ENCODE data around the gene RAI1.

Gene RAI1

DNA sequence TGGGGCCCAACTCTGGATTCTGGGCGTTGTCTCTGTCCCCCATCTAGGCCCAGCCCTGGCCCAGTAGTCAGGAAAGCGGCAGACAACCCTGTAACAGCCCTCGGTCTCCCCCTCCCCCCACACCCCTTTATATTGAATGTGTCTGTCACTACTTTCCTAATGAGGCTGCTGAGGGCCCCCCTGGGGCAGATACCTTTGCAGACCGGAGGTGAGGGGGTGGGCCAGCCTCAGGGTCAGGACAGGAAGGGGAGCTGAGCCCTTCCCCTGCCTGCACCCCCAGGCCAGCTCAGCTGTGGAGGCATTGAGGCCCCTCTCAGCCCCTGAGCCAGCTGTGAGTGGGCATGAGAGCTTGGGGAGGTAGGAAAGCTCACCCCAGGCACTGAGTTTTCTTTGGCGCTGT lies 17.1 kb downstream of the RAI1 start:
- DNase-seq (ENCODE audit: low spot score), result no peak

DNA sequence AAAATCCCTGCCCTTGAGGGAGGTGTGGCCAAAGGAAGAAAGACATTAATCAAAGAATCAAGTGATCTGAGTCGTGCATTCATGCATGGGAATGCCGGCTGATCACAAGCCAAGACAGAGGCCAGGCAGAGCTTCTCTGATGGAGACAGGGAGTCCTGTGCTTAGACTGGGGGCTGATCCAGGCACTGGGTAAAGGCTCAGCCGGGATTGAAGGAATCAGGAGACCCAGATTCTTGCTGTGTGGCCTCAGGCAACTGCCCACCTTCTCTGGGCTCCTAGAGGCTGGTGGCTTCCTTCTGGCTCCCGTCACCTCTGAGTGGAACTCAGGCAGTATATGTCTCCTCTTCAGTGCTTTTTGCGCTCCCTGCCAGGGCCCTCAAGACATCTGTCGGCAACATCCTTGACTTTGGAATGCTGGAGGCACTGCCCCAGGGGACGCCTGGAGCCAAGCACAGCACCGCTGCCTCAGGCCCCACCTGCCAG lies 17.7 kb downstream of the RAI1 start:
- DNase-seq (ENCODE audit: low spot score), result peak; percentile 52

DNA sequence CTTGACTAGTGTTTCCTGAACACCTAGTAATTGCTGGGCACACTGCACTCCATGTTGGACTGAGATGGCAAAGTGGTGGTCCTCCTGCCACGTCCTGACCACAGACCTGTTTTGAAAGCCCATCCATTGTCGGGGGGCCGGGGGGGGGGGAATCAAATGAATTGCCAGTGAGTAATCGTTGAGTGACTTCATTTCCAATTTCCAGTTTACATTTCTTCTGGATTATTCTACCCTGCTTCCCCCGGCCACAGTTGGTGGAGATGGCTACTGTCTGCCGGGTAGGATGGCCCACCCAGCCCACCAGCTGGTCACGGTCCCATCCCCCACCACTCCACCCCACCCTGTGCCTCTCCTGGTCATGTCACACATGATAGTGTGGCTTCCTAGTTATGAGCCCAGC lies 18.2 kb downstream of the RAI1 start:
- no peak for DNase-seq (ENCODE audit: low spot score)

DNA sequence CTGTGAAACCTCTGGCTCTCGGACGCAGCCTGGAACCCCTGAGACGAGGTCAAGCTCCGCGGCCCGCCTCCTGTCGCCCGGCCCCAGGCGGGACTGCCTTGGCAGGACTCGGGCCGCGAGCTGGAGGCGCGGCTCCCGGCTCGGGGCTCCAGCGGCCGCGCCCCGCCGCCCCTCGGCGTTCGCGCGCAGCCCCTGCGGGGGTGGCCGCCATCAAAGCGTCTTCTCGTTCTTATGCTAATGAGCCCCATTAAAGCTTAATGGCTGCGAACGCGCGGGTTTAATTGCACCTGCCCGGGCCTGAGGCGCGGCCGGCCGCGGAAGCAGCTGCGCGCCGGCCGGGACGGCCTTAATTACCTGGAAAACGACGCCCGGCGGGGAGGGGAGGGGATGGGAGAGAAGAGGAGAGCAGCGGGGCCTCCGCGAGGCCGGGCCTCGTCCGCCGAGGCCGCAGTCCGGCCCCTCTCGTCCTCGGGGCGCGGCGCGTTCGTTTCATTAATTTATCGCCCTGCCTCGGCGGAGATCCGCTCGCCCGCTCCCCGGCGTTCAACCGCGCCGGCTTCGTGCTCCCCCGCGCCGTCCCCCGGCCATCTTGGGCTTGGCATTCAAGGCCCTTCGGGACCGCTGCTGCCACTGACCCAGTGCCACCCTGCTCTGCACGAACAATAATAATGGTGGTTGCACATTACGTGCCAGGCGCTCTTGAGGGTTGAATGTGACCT lies 19.2 kb downstream of the RAI1 start:
- DNase-seq (ENCODE audit: low spot score), result no peak

DNA sequence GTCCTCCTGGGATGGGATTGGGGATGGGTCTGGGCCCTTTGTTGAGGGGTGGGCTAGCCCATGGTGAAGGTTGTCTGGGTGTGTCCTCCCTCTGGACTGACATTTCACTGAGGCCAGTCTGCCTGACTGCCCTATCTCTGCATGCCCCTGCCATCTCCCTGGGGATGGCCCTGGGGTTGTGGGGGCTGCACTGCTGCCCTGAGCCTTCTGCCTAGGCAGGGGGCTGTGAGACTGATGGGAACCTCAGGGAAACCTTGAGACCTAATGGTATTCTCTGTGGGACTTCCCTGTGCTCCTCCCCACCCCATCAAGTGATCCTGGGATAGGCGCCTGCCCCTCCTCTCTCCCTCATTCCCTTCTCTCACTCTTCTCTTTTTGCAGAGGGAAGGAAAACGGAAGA lies 19.9 kb downstream of the RAI1 start:
- no peak for DNase-seq (ENCODE audit: low spot score)

DNA sequence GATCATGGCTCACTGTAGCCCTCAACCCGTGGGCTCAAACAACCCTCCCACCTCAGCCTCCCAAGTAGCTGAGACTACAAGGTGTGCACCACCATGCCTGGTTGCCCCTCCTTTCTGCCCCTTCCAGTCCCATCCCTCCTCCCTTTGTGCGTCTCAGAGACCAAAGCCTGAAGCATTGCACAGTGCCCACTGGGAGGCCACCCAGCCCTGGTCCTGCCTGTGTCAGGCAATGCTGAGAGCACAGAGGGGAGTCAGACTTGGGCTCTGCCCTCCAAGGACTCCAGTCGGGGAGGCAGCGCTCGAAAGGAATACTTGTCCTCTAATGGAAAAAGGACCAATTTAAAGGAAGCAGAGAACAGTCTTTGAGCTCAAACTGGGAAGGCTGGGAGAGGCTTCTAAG lies 20.4 kb downstream of the RAI1 start:
- no peak for DNase-seq (ENCODE audit: low spot score)

DNA sequence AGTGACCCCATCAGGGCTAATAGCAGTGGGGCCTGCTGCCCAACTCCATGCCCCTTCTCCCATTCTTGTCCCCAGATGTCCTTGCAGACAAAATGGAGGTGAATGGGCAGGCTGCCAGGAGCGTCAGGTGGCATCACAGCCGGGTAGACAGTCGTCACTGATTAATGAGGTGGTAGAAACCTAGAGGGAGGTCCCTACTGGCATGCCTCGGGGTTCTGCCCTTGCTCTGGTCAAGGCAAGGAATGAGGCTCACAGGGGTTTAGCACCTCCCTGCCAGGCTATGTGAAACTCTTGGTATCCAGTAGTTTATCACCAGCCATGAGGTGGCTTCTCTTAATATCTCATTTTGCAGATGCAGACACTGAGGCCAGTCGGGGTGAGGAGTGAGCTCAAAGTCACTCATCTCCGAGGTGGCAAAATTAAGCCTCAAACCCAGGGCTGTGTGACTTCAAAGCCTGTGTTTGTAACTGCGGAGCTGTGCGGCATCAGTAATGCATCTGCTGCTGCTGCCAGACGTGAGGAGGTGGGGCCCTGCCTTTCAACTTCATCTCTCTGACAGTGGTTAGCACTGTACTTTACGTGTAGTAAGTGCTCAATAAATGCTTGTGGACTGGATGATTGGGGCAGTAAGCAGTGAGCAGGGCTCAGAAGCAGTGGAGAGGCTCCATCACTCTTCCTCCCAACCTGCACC lies 21.3 kb downstream of the RAI1 start:
- no peak for DNase-seq (ENCODE audit: low spot score)

DNA sequence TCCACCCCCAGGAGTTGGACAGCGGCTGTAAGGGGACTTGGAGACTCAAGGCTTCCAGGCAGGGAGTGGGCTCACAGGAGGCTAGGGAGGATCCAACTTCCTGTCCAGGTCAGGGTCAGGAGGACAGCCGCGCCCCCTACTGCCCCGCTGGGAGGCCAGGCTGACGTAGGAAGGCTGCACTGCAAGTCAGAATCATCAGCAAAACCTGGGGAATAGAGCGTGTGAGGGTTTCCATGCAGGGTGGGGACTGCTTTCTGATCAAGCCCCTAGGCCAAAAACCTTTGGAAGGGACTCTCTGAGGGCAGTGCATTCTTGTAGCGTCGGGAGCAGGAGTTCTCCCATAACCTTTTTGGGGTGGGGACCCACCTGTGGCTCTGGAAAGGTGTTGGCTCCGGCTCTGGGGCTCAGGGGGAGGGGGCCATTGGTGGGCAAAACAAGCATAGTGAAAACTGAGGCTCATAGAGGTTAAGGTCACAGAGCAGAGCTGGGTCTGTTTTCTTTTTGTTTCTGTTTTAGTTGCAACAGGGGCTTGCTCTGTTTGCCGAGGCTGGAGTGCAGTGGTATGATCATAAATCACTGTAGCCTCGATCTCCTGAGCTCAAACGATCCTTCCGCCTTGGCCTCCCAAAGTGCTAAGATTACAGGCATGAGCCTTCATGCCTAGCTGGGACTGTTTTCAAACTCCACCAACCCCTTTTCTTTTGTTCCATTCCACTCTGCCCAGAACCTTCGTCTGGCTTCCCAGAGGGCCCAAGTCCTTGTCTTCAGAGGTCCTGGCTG lies 22.1 kb downstream of the RAI1 start:
- no peak for DNase-seq (ENCODE audit: low spot score)

DNA sequence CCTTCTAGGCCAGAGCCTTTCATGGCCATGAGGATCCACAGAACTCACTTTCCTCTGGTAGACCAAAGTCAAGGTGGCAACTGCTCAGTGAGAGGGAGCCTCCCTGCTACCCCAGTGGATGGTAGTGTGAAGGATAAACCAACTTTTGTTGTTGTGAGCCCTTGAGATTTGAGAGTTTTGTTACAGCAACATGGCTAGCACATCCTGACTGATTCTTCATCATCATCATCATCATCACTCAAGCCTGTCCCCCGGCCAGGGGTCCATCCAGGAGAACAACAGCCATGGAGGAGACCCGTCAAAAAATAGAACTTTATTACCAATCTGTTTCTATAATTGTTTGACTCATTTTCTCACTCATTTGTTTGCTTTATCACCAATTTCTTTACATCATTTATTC lies 23.7 kb downstream of the RAI1 start:
- DNase-seq (ENCODE audit: low spot score), result no peak

DNA sequence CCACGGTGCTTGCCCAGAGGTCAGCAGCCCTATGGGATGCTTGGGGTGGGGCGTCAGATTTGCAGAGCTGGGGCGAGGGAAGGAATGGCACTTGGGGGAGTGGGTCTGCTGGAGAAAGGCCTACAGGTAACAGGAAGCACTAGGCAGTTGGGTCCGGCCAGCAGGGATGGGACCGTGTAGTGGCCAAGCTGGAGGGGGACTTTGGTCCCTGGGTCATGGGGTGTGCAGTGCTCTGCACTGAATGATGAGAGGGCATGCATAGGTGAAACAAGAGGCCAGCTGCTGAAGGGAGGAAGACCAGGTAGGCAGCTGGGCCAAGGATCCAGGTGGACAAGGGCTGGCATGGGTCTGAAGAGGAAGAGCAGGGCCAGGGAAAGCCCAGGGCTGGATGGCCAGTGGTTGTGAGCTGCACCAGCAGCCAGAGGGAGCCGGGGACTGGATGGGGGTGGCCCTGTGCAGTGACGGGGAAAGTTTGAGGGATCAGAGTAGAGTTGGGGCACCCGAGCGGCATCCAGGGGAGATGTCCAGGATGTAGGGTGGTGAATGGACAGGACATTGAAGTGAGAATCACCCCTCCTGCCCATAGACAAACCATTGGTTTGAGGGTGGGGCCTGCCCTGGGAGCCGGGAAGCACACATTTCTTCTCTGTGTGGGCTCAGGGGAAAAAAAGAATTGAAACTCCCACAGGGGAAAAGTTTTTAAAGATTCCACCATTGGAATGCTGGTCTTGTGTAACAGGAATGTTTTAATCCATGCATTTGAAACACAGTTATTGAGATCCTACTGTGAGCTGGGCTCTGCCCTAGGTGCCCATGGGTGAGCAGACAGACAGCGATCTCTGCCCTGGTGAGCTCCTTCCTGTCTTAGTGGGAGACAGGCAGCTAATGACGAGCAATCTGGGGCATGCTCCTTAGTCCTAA lies 25.1 kb downstream of the RAI1 start:
- peak; percentile 61 for DNase-seq (ENCODE audit: low spot score)

DNA sequence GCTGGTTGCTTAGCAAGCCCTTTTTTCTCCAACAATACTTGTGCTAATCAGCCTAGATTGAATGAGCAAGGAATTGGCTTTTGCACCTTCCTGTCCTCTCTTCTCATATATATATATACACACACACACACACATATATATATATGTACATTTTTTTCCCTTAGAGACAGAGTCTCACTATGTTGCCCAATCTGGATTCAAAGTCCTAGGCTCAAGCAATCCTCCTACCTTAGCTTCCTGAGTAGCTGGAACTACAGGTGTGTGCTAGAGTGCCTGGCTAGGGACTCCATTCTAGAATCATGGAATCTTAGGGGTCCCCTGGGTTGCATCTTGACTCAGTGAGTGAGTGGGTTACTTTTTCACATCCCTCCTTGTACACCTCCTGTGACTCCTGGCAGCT lies 27.0 kb downstream of the RAI1 start:
- no peak for DNase-seq (ENCODE audit: low spot score)

DNA sequence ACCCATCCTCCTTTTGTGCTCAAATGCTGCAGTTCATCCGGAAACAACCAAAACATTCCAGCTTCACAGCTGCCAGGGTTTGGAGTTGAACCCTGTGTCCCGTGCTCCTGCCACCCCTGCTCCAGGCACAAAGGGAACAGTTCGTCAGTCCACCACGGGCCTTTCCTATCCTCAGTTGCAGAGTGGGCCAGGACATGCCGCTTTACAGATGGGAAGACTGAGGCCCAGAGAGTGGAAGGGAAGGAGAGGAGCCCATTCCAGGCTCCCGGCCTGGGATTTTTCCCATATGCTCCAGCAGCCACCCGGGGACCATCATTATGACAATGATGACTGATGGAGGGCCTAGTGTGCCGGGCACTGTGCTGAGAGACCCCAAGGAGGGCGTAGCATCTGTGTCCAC lies 27.6 kb downstream of the RAI1 start:
- no peak for DNase-seq (ENCODE audit: low spot score)

DNA sequence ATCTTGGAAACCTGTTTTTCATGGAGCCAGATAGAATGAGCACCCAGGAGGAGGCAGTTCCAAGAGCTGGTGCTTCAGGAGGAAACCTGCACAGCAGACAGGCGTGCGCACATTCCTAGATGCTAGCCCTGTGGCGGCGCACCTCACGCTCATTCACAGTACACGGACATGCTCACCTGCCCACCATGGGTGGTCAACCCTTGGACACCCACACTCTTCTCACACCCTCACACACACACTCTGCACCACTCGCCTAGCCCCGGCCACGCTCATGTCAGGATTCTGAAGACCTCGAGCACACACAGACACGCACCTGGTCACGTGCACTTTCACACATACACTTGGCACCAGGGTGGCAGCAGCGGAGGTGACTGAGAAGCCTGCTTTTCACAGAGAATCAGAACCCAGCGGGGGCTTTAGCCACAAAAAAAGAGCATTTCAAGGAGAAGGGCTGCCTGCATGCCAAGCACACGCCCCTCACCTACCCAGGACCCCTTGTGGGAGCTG lies 28.6 kb downstream of the RAI1 start:
- DNase-seq (ENCODE audit: low spot score), result no peak

DNA sequence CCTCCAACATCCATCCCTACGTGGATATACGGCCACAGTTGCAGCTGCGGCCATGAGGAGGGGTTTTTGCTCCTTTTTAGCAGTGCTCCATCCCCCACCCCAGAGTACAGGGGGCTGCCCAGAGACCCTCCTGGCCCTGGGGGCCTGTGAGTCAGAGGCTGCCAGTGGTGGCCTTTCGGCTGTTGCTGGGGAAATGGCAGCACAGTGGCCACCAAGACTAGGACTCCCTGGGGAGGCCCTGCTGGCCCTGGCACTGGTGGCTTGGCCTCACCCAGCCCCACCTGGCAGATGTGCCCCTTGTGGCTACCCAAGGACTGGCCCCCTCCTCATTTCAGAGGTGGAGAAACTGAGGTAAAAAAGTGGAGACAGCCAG lies 29.1 kb downstream of the RAI1 start:
- DNase-seq (ENCODE audit: low spot score), result no peak

DNA sequence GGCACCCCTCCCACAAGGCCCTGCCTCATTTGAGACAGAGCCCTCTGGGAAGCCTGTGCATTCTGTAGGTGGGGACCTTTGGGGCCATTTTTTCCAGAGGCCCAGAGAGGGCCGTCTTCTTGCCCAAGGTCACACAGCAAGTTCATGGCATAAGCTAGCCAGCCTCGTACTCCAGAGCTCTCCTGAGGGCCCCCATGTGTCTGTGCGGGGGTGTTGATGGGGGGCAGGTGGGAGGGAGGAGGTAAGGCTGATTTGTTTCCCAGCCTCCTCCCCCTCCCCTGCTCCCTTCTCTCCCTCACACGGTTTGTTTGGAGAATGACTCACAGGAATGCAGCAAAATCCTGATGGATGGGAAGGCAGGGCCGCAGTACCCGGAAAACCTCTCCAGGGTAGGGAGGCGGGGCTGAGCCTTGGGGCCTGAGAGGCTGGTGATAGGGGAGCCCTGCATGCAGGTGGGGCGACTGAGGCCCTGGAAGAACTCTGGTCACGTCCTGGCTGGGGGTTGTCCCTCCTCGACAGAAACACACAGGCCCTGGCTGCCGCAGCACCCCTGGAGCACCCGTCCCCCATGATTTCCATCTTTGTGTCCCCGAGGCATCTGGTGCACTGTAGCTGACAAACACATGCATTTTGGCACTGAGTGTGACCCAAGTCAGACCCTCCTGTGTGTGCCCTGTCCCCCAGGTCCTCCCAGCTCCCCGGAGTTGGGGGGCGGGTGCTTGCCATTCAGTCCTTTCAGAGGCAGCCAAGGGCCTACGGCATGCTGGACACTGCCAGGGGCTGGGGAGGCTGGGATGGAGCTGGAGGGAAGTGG lies 29.7 kb downstream of the RAI1 start:
- peak; percentile 91 for DNase-seq (ENCODE audit: low spot score)

DNA sequence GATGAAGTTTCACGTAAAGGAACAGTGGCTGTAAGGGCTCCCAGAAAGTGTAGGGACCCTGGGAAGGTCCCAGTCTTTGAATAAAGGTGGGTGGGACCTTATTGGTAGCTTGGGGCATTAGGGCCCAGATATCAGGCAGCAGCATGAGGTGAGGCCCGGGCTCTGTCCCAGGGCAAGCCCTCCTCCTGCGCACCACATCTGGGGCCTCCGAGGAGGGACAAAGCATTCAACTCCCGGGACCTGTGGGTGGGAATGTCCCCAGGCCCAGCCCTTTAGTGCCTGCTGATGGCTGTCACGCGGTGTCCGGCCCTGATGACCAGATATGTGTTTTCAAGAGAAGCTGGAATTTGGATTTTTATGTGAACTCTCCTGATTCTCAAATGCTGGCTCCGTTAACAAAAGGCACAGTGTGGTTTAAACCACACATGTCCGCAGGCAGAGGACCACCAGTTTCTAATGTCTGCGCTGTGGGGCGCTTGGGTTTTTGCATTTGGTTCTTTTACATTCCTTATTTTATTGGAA lies 30.4 kb downstream of the RAI1 start:
- DNase-seq (ENCODE audit: low spot score), result no peak

DNA sequence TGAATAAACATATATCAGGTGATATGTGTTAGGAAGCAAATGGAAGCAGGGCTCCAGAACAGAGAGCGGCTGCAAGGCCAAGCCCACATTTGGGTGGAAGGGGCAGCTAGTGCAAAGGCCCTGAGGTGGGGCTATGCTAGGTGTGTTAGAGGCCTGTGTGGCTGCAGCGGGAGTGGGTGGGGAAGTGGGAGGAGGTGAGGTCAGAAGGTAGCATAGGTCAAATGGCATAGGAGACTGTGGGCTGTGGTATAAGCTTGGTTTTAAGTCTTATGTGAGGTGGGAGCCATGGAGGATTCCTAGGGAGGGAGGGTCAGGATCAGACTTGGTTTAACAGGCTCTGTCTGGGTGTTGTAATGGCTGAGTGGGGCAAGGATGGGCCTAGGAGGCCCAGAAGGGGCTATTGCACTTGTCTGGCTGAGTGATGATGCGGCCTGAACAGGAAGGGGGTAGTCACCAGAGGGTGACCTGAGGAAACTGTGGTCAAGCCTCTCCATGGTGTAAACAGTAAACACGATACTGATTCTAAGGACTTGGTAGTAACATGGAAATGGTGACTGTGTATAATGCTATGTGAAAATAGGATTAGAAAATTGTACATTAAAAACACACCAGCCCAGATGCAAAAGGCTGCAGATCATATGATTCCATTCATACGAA lies 31.1 kb downstream of the RAI1 start:
- DNase-seq (ENCODE audit: low spot score), result peak; percentile 72

DNA sequence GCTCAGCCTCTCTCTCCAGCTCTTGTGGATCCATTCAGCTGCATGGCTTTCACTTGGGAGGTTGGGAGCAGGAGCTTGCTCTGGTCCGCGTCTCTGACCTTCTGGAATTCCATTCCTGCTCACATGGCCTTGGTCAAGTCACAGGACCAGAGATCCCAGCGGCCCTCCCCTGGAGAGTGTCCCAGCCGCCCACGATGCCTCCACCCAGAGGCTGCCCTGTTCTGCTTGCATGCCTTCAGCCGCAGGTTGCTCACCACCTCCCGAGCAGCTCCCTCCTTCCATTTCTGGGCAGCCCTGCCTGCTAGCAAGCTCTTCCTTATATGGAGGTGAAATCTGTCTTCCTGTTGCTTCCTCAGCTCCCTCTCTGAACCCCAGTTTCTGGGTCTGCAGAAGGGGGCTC lies 32.6 kb downstream of the RAI1 start:
- DNase-seq (ENCODE audit: low spot score), result peak; percentile 81

DNA sequence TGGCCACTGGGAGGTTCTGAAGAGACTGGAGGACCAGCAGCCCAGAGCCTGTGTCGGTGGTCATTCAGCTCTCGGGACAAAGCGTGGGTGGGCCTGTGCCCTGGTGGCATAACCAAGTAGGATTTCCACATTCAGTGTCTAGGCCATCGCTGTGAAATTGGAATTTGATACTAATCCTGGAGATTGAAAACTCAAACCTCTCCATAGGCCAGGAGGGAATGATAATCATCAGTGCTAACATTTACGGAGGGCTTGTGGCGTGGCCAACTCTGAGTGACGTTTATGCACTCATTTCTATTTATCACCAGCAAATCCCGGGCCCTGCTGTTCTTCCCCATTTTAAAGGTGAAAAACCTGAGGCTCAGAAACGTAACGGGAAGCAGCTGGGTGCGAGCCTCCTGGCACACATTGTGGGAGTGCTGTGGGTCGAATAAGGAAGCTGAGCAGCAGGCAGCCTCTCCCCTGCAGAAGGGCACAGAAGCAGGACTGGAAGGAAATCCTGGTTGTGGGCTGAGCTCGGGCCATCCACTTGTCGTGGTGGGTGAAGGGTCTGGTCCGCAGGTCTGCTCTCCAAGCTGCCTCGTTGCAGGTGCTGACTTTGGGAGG lies 33.1 kb downstream of the RAI1 start:
- no peak for DNase-seq (ENCODE audit: low spot score)

DNA sequence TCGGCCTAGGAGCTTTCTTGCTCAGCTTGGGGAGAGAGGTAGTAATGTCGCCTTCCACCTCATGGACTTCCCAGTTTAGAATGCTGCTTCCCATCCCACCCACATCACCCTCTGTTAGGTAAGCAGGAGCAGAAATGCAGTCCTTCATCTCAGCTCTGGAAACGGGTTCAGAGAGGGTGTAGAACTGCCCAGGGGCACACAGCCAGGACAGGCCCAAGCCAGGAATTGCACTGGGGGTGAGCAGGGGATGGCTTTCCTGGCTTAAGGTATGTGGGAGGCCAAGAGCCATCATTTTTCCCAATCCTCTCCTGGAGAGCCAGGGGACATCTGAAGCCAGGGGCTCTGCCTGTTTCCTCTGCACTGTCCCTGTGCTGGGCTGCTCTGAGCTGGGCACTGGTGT lies 33.6 kb downstream of the RAI1 start:
- no peak for DNase-seq (ENCODE audit: low spot score)
